Adrenal gland (tissue), 12 donors: ENCODE data around the gene HPS3. TPM values are rescaled to one million over a fixed set of nuclear protein-coding genes. Genes with fewer than 3 reads are reported as not detected.

Experiments used
- DNase-seq, 7 donors: peaks; one replicate each; pipeline ENCODE4 v3.0.0-alpha.2; 2019 to 2020
- H3K27ac ChIP-seq, 5 donors: fragments of 200-600 bp; sonication (generic) in 4 of 5; 1 replicate in 3 of 5; 2 replicates in 2 of 5; pipeline versions ENCODE4 v1.5.1 to v1.8.0; 2016 to 2020; ENCODE audit warnings: mild to moderate bottlenecking in 1 of 5
- H3K27me3 ChIP-seq: fragments of 200-600 bp; 2 replicates; pipeline ENCODE4 v1.8.0; 2021
- H3K36me3 ChIP-seq, 2 donors: fragments of 200-600 bp; replicated peaks in 1 of 2; 1 replicate in 1 of 2; 2 replicates in 1 of 2; pipeline versions ENCODE4 v1.5.1 to v1.8.0; 2018 to 2022
- H3K4me1 ChIP-seq, 2 donors: fragments of 200-600 bp; replicated peaks in 1 of 2; 1 replicate in 1 of 2; 2 replicates in 1 of 2; pipeline versions ENCODE4 v1.5.1 to v1.8.0; 2018 to 2021
- H3K4me3 ChIP-seq, 4 donors: fragments of 200-600 bp; sonication (generic) in 3 of 4; one replicate each; pipeline ENCODE4 v1.5.1; 2016 to 2018
- H3K9me3 ChIP-seq, 3 donors: fragments of 200-600 bp; sonication (generic) in 1 of 3; replicated peaks in 1 of 3; 1 replicate in 2 of 3; 2 replicates in 1 of 3; pipeline versions ENCODE4 v1.5.1 to v1.8.0; 2016 to 2021
- CTCF ChIP-seq, 6 experiments: fragments of 450-650 bp in 4 of 6; fragments of 200-600 bp in 2 of 6; sonication (generic) in 1 of 6; IDR thresholded peaks; 1 replicate in 5 of 6; 2 replicates in 1 of 6; pipeline versions ENCODE4 v1.5.1 to v1.8.0; 2016 to 2021; ENCODE audit warnings: antibody characterized with exemption in 6 of 6, mild to moderate bottlenecking in 2 of 6, moderate library complexity in 1 of 6
- POLR2A ChIP-seq, 2 donors: fragments of 450-650 bp; IDR thresholded peaks; one replicate each; pipeline ENCODE4 v1.6.1; 2017; ENCODE audit warnings: antibody characterized with exemption in 2 of 2, mild to moderate bottlenecking in 2 of 2, moderate library complexity in 1 of 2
- WGBS, 4 donors: extraction: QIAGEN DNeasy Blood & Tissue Kit in 2 of 4; methylation state at CpG; one replicate each; pipeline versions ENCODE4 v1.1.5 to v1.1.7; 2013 to 2017; 5-methylcytosine and 5-hydroxymethylcytosine counted together
- intact Hi-C, 2 donors: fragments of 100-400 bp; cut with DNase I; formaldehyde crosslinking; loops; one replicate each; pipeline versions ENCODE4 v1.14.1 to v1.15.0; 2022 to 2023
- polyA plus RNA-seq, 3 donors: library from polyadenylated mRNA; stranded (reverse); fragments of 200-250 nt in 2 of 3; fragments of 350-450 nt in 1 of 3; fragmentation: Illumina TruSeq in 1 of 3; extraction: RNeasy Lipid Tissue Mini Kit (QIAGEN cat#74804) in 1 of 3; gene quantifications; one replicate each; pipeline ENCODE4 v1.2.3, GENCODE V29; 2013 to 2014
- total RNA-seq, 9 donors: library from RNA; depleted of rRNA in 4 of 9; stranded (reverse); fragments of >200 nt in 4 of 9; fragments of 120-200 nt in 1 of 9; fragmentation: NEBNext Ultra II Directional in 1 of 9; extraction: Animal tissue kit (Norgen Biotek cat#: 25700) in 1 of 9; gene quantifications; one replicate each; pipeline versions ENCODE4 v1.1.0 to v1.2.4, GENCODE V29; 2013 to 2023
- donor health status: healthy with polysubstance abuse.
- donor health status: Bipolar disorder and iron deficiency.
- donor health status: DM: yes; HTN: yes; CAD: no.
- donor health status: DM: no; HTN: no; CAD: no.
- donor health status: DM: no; HTN: no; CAD: no.
- donor health status: DM: yes; HTN: yes; CAD: no.

Gene HPS3
- total and polyA plus RNA-seq, 12 donors, result 6.7 to 38.2 (median 28.9) TPM

- WGBS, 4 donors, result 57 to 67% (median 62%) methylated on average over 1 of the region's 1 CpG
- no peak overlapping the region for H3K4me3 ChIP-seq
- H3K9me3 ChIP-seq, result no peaks in the 10 kb centered on the region
- no peaks in the 10 kb centered on the region for H3K36me3 ChIP-seq
- peak in 2 of 7 donors; percentile 28 to 38 for DNase-seq
- no peak overlapping the region for H3K27ac ChIP-seq
- H3K27me3 ChIP-seq, result no peaks in the 10 kb centered on the region
- intact Hi-C loops, result loop anchor here (10.0 kb wide), 2 partner anchors 160 to 370 kb away; no protein-coding TSS in a partner anchor
- no peak for TF ChIP-seq POLR2A (IDR thresholded peaks at IDR 0.05)
- TF ChIP-seq CTCF (IDR thresholded peaks at IDR 0.05), result no peak
- H3K4me1 ChIP-seq, result no peaks in the 10 kb centered on the region
Measured at GRCh38 chr3:149114458-149114857, 15.0 kb upstream of the HPS3 start.

DNA sequence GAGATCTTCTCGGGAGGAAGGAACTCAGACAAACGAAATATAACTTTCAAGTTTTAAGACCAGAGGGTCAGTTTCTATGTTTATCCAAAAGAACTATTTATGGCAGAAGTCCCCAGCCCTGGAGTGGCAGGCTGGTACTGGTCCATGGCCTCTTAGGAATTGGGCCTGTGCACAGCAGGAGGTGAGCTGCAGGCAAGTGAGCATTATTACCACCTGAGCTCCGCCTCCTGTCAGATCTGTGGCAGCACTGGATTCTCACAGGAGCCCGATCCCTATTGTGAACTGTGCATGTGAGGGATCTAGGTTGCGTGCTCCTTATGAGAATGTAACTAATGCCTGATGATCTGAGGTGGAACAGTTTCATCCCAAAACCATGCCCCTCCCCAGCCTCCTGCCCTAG is 14.3 kb upstream of the HPS3 start:
- no peak overlapping the region for H3K4me3 ChIP-seq
- no peak for DNase-seq
- WGBS, 4 donors, result 80 to 89% (median 87%) methylated on average over 5 of the region's 5 CpGs
- no peaks in the 10 kb centered on the region for H3K9me3 ChIP-seq
- TF ChIP-seq CTCF (IDR thresholded peaks at IDR 0.05), result no peak
- TF ChIP-seq POLR2A (IDR thresholded peaks at IDR 0.05), result no peak
- H3K36me3 ChIP-seq, result no peaks in the 10 kb centered on the region
- H3K27ac ChIP-seq, result no peak overlapping the region
- intact Hi-C loops, result loop anchor here (5.0 to 10.0 kb wide), 3 partner anchors 157 to 370 kb away; no protein-coding TSS in a partner anchor
- H3K27me3 ChIP-seq, result no peaks in the 10 kb centered on the region
- no peaks in the 10 kb centered on the region for H3K4me1 ChIP-seq

DNA sequence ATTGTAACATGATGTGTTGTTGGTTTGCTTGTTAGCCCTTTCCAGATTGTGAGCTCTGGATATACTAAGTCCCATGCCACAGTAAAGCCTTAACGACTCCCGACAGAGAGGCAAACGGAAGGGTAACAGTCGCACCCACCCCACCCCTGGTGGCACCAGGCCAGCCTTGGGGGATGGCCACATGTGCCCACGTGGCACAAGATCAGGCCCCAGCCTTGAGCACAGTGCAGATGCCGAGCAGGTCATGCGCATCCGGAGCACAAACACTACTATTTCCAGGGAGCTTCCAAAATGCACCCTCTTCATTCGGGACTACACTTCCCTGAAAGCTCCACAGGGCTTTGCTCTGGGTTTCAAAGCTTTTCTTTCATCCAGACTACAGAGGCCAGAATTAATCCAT is 10.7 kb upstream of the HPS3 start:
- no peaks in the 10 kb centered on the region for H3K9me3 ChIP-seq
- WGBS, 4 donors, result 79 to 88% (median 83%) methylated on average over 4 to 9 of the region's 9 CpGs
- H3K4me3 ChIP-seq, result no peak overlapping the region
- TF ChIP-seq CTCF (IDR thresholded peaks at IDR 0.05), result no peak
- TF ChIP-seq POLR2A (IDR thresholded peaks at IDR 0.05), result no peak
- no peaks in the 10 kb centered on the region for H3K27me3 ChIP-seq
- H3K36me3 ChIP-seq, result no peaks in the 10 kb centered on the region
- H3K4me1 ChIP-seq, result peaks cover 0 to 7% of the 10 kb centered on the region in 2 donors
- intact Hi-C loops, result loop anchor here (5.0 to 10.0 kb wide), 3 partner anchors 154 to 366 kb away; no protein-coding TSS in a partner anchor
- DNase-seq, result no peak
- H3K27ac ChIP-seq, result no peak overlapping the region

GRCh38 chr3:149119466-149119865 is 10.0 kb upstream of the HPS3 start:
- Histone ChIP-seq H3K9me3 (no peaks in the 10 kb centered on the region), H3K27ac (no peak overlapping the region)
- 88 to 100% (median 94%) methylated on average over 1 of the region's 1 CpG for WGBS, 4 donors

More at GRCh38 chr3:149119466-149119865, 10.0 kb upstream of the HPS3 start:
- H3K27me3 ChIP-seq, result no peaks in the 10 kb centered on the region
- DNase-seq, result no peak
- H3K4me1 ChIP-seq, result peaks cover 0 to 7% of the 10 kb centered on the region in 2 donors
- TF ChIP-seq CTCF (IDR thresholded peaks at IDR 0.05), result no peak
- TF ChIP-seq POLR2A (IDR thresholded peaks at IDR 0.05), result no peak
- no peak overlapping the region for H3K4me3 ChIP-seq
- intact Hi-C loops, result loop anchor here (5.0 to 10.0 kb wide), 3 partner anchors 153 to 365 kb away; no protein-coding TSS in a partner anchor
- H3K36me3 ChIP-seq, result no peaks in the 10 kb centered on the region
